Measurements from ENCODE around the gene TYROBP.

The TYROBP gene

DNA sequence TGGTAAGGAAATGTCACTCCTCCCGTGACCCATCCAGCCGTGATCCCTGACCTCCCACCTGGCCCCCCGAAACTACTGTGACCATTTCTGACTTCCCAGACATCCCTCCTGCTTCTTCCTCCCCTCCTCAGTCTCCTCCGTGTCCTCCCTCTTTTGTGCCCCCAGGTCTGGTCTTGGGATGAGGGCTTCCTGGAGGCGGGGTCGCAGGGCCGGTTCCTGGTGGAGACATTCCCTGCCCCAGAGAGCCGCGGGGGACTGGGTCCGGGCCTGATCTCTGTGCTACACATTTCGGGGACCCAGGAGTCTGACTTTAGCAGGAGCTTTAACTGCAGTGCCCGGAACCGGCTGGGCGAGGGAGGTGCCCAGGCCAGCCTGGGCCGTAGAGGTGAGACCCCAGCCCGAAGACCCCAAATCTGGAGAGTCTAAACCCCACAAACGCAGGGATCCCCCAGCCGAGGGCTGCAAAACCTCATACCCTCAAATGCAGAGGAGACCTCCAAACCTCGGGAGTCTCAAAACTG, 46.4 kb downstream of the TYROBP start:
- H3K27me3 ChIP-seq (replicated peaks), result peaks cover 29% of the 10 kb centered on the region
- H3K4me3 ChIP-seq (ENCODE audit: low read depth, low read length), result no peak overlapping the region
- TF ChIP-seq, protein P1, sequence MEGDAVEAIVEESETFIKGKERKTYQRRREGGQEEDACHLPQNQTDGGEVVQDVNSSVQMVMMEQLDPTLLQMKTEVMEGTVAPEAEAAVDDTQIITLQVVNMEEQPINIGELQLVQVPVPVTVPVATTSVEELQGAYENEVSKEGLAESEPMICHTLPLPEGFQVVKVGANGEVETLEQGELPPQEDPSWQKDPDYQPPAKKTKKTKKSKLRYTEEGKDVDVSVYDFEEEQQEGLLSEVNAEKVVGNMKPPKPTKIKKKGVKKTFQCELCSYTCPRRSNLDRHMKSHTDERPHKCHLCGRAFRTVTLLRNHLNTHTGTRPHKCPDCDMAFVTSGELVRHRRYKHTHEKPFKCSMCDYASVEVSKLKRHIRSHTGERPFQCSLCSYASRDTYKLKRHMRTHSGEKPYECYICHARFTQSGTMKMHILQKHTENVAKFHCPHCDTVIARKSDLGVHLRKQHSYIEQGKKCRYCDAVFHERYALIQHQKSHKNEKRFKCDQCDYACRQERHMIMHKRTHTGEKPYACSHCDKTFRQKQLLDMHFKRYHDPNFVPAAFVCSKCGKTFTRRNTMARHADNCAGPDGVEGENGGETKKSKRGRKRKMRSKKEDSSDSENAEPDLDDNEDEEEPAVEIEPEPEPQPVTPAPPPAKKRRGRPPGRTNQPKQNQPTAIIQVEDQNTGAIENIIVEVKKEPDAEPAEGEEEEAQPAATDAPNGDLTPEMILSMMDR (IDR thresholded peaks at IDR 0.05; ENCODE audit: low read depth, low read length, missing control alignments), result no peak
- H3K36me3 ChIP-seq (replicated peaks), result no peaks in the 10 kb centered on the region
- no peak overlapping the region for H3K27ac ChIP-seq
- in situ Hi-C loops (cut with HindIII; ENCODE audit: low pct_ligation_motif_present, low sequenced_read_pairs), result no loop called here
- no peak for DNase-seq

DNA sequence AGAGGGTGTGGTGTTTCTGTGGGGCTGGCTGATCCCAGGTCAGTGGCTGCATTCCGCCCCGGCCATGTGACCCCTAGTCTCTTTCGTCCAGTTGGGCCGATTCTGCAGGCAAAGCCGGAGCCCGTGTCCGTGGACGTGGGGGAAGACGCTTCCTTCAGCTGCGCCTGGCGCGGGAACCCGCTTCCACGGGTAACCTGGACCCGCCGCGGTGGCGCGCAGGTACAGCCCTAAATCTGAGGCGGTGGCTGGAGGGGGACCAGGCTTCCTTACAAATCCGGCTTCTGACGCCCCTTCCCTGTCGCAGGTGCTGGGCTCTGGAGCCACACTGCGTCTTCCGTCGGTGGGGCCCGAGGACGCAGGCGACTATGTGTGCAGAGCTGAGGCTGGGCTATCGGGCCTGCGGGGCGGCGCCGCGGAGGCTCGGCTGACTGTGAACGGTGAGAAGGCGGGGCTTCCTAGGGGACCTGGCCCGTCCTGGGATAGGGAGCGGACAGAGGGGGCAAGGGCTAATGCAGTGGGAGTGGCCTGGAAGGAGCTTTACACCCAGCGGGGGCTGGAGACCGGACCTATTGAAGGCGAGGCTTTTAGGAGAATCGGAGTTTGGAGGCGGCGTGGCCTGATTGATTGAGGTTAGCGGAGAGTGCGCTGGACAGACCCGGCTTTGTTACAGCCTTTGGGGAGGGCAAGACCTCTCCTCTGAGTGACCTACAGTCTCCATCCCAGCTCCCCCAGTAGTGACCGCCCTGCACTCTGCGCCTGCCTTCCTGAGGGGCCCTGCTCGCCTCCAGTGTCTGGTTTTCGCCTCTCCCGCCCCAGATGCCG, 47.1 kb downstream of the TYROBP start:
- no peaks in the 10 kb centered on the region for H3K36me3 ChIP-seq (replicated peaks)
- peaks cover 36% of the 10 kb centered on the region for H3K27me3 ChIP-seq (replicated peaks)
- no peak for DNase-seq
- TF ChIP-seq, protein P1 (IDR thresholded peaks at IDR 0.05; ENCODE audit: low read depth, low read length, missing control alignments), result no peak
- no peak overlapping the region for H3K4me3 ChIP-seq (ENCODE audit: low read depth, low read length)
- no peak overlapping the region for H3K27ac ChIP-seq
- in situ Hi-C loops (cut with HindIII; ENCODE audit: low pct_ligation_motif_present, low sequenced_read_pairs), result no loop called here

DNA sequence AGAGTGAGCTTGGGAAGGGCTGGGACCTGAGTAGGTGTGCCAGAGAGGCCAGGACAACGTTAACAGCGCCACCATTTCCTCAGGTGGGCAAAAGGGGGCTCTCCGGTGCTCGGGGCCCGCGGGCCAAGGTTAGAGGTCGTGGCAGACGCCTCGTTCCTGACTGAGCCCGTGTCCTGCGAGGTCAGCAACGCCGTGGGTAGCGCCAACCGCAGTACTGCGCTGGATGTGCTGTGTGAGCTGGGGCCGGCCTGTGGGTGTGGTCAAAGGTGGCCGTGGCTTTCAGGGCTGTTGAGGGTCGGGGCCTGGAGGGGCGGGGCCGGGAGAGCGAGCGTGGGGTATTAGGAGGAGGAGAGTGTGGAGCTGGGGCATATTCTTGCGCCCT, 47.7 kb downstream of the TYROBP start:
- Histone ChIP-seq H3K27me3 (replicated peaks) (peaks cover 41% of the 10 kb centered on the region), H3K27ac (no peak overlapping the region), H3K4me3 (ENCODE audit: low read depth, low read length) (no peak overlapping the region), H3K36me3 (replicated peaks) (no peaks in the 10 kb centered on the region)
- in situ Hi-C loops (cut with HindIII; ENCODE audit: low pct_ligation_motif_present, low sequenced_read_pairs), result no loop called here
- DNase-seq, result no peak
- TF ChIP-seq, protein P1 (IDR thresholded peaks at IDR 0.05; ENCODE audit: low read depth, low read length, missing control alignments), result no peak

DNA sequence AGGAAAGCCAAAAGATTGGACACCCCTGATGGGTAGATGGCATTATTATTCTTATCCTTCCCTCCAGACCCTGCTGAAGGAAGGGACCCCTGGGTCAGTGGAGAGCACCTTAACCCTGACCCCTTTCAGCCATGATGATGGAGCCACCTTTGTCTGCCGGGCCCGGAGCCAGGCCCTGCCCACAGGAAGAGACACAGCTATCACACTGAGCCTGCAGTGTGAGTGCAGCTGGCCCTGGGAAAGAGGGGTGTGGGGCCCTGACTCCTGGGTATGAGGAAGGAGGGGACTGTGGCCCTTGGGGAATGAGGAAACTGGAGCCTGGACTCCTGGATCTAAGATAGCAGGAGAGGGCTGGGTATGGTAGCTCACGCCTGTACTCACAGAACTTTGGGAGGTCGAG, 48.7 kb downstream of the TYROBP start:
- in situ Hi-C loops (cut with HindIII; ENCODE audit: low pct_ligation_motif_present, low sequenced_read_pairs), result no loop called here
- peaks cover 47% of the 10 kb centered on the region for H3K27me3 ChIP-seq (replicated peaks)
- no peak overlapping the region for H3K4me3 ChIP-seq (ENCODE audit: low read depth, low read length)
- TF ChIP-seq, protein P1 (IDR thresholded peaks at IDR 0.05; ENCODE audit: low read depth, low read length, missing control alignments), result no peak
- no peak overlapping the region for H3K27ac ChIP-seq
- H3K36me3 ChIP-seq (replicated peaks), result no peaks in the 10 kb centered on the region
- no peak for DNase-seq

DNA sequence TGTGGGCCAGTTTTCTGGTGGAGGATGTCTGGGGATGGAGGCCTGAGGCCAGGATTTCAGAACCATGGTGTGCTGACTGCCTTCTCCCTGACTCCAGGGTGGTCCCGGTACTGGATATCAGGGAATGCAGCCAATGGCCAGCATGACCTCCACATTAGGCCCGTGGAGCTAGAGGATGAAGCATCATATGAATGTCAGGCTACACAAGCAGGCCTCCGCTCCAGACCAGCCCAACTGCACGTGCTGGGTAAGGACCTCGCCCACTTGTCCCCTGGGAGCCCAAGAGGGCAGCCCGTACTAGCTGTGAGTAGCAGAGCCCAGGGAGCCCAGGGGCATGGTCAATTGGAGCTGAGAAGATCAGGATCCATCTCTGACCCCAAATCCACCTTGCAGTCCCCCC, 49.8 kb downstream of the TYROBP start:
- no peak for DNase-seq
- H3K4me3 ChIP-seq (ENCODE audit: low read depth, low read length), result no peak overlapping the region
- no peaks in the 10 kb centered on the region for H3K36me3 ChIP-seq (replicated peaks)
- TF ChIP-seq, protein P1 (IDR thresholded peaks at IDR 0.05; ENCODE audit: low read depth, low read length, missing control alignments), result no peak
- in situ Hi-C loops (cut with HindIII; ENCODE audit: low pct_ligation_motif_present, low sequenced_read_pairs), result no loop called here
- H3K27ac ChIP-seq, result no peak overlapping the region
- peaks cover 48% of the 10 kb centered on the region for H3K27me3 ChIP-seq (replicated peaks)

All from brain microvascular endothelial cell (primary cell).